AG10803 (cell line): Measurements from ENCODE around the gene CAMK2A.

ENCODE experiments used
- DNase-seq: peaks from one replicate; pipeline ENCODE4 v3.0.0; 2010; ENCODE audit warnings: low read depth
- H3K4me3 ChIP-seq: 2 replicates; pipeline ENCODE4 v1.5.1; 2011; ENCODE audit warnings: mild to moderate bottlenecking, low read length, control low read depth
- CTCF ChIP-seq: conservative IDR thresholded peaks from 2 replicates; pipeline ENCODE4 v1.5.1; 2011; ENCODE audit warnings: mild to moderate bottlenecking, low read length, control low read depth, inconsistent platforms

CAMK2A gene

GRCh38 chr5:150211156-150212030 is 78.2 kb downstream of the CAMK2A start:
- no peak for DNase-seq
- TF ChIP-seq CTCF: no peak
- H3K4me3 ChIP-seq: no peak overlapping the region

GRCh38 chr5:150210644-150211043 is 78.9 kb downstream of the CAMK2A start:
- DNase-seq: no peak
- H3K4me3 ChIP-seq: no peak overlapping the region
- no peak for TF ChIP-seq CTCF

- peak; percentile 52 for DNase-seq
These were observed 80.4 kb downstream of the CAMK2A start for GRCh38 chr5:150209099-150209635.

GRCh38 chr5:150208187-150209098 is 81.1 kb downstream of the CAMK2A start:
- DNase-seq: peak; percentile 52
- H3K4me3 ChIP-seq: no peak overlapping the region
- no peak for TF ChIP-seq CTCF

More at GRCh38 chr5:150209099-150209635, 80.4 kb downstream of the CAMK2A start:
- no peak overlapping the region for H3K4me3 ChIP-seq
- TF ChIP-seq CTCF: no peak

GRCh38 chr5:150206779-150207115 is 82.8 kb downstream of the CAMK2A start:
- H3K4me3 ChIP-seq: no peak overlapping the region
- TF ChIP-seq CTCF: no peak
- no peak for DNase-seq

GRCh38 chr5:150206098-150206778 is 83.3 kb downstream of the CAMK2A start:
- no peak for DNase-seq
- TF ChIP-seq CTCF: no peak
- no peak overlapping the region for H3K4me3 ChIP-seq
